Epithelial cell of proximal tubule (primary cell): ENCODE data around the gene CGNL1. TPM values are rescaled to one million over a fixed set of nuclear protein-coding genes. Genes with fewer than 3 reads are reported as not detected.

ENCODE experiments used
- DNase-seq: peaks from one replicate; pipeline ENCODE4 v3.0.0-alpha.2; 2011; ENCODE audit warnings: low read depth
- H3K4me3 ChIP-seq: 2 replicates; pipeline ENCODE4 v1.5.1; 2011; ENCODE audit warnings: low read depth, mild to moderate bottlenecking, low read length
- total RNA-seq: library from RNA; depleted of rRNA; stranded (reverse); fragments of >200 nt; gene quantifications from 2 replicates; pipeline ENCODE4 v1.2.3, GENCODE V29; 2015
- TF ChIP-seq, protein P1 (sequence below): conservative IDR thresholded peaks from 2 replicates; pipeline ENCODE4 v1.5.1; 2012; ENCODE audit warnings: low read depth, mild to moderate bottlenecking, low read length

Gene CGNL1
- total RNA-seq, 1 donor from 2014 or later: 3.2 TPM

DNA sequence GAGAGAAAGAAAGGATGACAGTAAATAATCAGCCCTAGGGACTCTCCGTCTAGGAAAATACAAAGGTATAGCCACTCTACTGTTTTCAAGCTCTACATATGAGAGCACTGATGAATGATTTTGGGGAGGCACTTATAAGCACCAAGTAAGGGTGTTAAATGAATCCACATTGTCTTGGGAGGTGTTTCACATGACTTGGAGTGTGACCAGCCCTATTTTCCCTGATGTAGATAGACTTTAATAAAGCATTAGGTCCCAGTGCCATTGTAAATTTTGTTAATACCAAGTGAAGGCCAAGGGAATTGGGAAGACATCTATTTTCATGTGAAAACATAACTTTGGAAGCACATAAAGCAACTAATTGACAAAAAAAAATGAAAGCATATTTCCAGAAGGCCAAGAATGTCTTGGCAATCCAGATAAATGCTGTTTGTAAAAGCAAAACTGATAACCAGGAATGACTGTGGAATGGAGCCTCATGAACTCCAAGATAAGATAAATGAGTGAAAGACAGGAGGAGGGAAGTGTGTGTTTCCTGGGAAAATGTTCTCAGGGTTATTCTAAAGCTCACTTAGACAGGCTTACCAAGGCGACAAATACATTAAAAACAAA lies 119.4 kb downstream of the CGNL1 start:
- DNase-seq: no peak
- H3K4me3 ChIP-seq: no peak overlapping the region
- TF ChIP-seq, protein P1, sequence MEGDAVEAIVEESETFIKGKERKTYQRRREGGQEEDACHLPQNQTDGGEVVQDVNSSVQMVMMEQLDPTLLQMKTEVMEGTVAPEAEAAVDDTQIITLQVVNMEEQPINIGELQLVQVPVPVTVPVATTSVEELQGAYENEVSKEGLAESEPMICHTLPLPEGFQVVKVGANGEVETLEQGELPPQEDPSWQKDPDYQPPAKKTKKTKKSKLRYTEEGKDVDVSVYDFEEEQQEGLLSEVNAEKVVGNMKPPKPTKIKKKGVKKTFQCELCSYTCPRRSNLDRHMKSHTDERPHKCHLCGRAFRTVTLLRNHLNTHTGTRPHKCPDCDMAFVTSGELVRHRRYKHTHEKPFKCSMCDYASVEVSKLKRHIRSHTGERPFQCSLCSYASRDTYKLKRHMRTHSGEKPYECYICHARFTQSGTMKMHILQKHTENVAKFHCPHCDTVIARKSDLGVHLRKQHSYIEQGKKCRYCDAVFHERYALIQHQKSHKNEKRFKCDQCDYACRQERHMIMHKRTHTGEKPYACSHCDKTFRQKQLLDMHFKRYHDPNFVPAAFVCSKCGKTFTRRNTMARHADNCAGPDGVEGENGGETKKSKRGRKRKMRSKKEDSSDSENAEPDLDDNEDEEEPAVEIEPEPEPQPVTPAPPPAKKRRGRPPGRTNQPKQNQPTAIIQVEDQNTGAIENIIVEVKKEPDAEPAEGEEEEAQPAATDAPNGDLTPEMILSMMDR: no peak

DNA sequence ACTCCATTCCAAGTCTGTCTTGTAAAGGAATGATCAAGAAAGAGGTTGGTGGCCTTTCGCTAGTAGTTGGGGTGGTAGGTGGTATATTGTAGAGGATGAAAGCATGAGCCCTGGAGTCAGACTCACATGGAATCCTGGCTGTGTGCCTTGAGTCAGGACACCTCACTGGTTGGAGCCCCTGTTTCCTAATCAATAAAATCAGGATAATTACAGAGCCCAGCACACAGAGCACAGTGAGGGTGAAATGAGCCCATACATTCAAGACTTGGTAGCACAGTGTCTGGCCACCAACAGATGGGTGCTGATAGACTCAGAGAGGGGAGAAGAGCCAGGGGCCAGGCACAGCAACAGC lies 120.3 kb downstream of the CGNL1 start:
- TF ChIP-seq, protein P1: no peak
- no peak overlapping the region for H3K4me3 ChIP-seq
- DNase-seq: no peak

DNA sequence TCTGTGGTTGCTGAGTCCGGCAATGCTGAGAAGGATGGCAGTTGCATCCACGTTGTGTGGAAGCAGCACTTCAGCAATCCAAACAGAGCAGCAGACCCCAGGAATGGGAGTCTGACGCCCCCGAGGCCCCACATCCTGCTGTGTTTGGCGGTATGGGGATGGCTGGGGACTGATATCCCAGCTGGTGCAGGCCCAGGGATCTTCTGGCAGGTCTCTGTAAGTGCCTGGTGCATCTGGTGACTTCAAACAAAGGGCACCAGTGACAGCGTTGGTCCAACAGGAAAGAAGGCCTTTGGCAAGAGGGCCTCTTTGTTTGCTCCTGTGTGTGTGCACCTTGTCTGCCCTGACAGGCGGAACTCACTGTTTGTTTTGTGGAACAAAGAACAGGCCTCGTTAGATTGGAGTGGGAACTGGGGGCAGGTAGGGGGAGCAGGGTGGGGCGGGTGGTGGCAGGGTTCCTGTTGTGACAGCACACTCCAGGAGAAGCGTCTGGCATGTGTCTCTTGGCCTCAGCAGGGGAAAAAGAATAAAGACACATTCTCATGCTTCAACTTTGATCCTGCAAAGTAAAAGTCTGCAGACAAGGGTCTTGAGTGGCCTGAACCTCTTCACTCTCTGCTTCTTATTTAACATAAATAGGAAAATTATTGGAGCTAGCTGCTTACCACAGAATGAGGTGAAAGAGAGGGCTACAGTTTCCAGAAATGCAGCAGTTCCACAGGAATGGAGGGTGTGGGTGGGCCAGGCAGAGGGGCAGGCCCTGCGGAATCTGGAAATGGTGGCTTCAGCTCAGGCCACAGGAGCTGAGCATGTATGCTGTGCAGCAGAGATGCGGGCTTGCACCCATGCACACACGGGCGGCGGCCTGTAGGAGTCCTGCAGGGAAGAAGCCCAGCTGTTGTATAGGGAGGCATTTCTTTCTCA lies 120.9 kb downstream of the CGNL1 start:
- TF ChIP-seq, protein P1: no peak
- no peak overlapping the region for H3K4me3 ChIP-seq
- no peak for DNase-seq

DNA sequence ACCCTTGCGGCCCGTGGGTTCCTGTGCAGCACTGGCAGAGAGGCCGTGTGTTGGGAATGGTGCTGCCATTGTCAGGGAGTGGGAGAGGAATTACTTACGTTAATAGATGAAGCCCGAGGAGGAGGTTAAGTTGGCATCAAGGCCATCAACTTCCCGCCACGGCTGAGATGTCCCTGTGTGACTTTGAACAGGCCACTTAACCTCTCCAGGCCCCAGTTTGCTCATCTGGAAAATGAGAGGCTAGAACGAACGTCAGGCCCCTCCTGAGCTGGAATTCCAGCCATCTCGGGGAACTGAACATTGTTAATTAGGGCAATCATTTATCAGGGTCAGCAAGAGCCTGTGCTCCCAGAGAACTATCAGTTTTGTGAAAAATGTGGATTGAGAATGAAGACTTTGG lies 124.0 kb downstream of the CGNL1 start:
- no peak overlapping the region for H3K4me3 ChIP-seq
- peak; percentile 56 for DNase-seq
- TF ChIP-seq, protein P1: no peak

GRCh38 chr15:57500979-57501576 lies 124.8 kb downstream of the CGNL1 start:
- DNase-seq: no peak
- no peak overlapping the region for H3K4me3 ChIP-seq
- TF ChIP-seq, protein P1: no peak

GRCh38 chr15:57502116-57502515 lies 125.8 kb downstream of the CGNL1 start:
- TF ChIP-seq, protein P1: no peak
- no peak overlapping the region for H3K4me3 ChIP-seq
- no peak for DNase-seq
